Right hindlimb (tissue), 1 donor: ENCODE measurements around the gene MYOCD.

Experiments
- DNase-seq: peaks from one replicate; pipeline ENCODE4 v3.0.0-alpha.2; 2018

The MYOCD gene

GRCh38 chr17:12769981-12770380 is 104.3 kb downstream of the MYOCD start:
- DNase-seq: no peak

GRCh38 chr17:12773153-12773552 is 107.5 kb downstream of the MYOCD start:
- DNase-seq: no peak

DNA sequence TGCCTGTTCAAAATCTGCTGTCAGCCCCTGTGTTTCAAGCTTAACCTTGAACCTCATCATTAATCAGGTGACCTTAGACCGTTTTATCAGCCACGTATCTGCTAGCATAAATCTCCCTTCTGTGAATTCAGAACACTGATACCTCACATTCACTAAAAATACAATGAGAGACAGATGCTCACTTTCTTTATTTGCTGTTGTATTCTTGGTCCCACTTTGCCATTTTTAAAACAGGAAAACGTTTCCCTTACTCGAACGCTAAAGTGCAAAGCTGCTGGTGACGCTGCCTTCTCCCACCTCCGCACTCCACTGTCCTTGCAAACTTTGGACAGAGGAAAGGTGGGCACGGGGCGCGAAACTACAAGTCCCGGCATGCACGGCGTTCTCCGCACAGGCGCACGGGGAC is 123.4 kb downstream of the MYOCD start:
- no peak for DNase-seq

DNA sequence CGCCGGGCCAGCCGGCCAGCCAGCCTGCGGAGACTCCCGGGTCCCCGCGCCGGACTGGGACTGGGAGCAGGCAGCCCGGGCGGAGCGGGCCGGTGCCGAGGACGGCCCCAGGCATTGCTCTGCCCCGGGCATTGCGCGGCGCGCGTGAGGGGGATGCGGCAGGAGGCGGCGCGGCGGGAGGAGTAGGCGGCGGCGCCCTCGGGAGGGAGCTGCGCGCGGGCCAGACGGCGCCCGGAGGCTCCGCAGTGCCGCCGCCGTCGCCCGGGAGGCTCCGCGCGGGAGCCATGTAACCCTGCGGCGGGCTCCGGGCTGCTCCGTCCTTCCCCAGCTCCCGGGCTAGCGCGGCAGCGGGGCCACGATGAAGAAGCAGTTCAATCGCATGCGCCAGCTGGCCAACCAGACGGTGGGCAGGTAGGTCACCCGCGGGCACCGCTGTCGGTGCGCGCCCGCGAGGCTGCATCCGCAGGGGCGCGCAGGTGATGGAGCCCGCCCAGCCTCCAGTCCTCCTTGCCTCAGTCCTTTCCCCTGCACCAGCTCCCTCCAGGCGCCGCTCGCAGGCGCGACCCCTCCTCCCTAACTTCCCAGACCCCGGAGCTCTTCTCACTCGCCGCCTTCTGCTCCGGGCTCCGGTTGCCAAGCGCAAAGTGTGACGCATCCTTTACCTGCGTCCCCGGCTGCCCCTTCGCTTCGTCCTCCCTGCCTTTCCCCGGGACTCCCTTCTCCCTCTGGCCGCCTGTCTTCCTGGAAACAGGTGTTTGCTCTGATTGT is 124.0 kb downstream of the MYOCD start, which contains the start of gene ARHGAP44:
Gene ARHGAP44 (plus strand): TSS at position 18 of the 768 bp plus-strand sequence. CDS start 341 bp downstream, at position 359.
- DNase-seq: peak; percentile 85

DNA sequence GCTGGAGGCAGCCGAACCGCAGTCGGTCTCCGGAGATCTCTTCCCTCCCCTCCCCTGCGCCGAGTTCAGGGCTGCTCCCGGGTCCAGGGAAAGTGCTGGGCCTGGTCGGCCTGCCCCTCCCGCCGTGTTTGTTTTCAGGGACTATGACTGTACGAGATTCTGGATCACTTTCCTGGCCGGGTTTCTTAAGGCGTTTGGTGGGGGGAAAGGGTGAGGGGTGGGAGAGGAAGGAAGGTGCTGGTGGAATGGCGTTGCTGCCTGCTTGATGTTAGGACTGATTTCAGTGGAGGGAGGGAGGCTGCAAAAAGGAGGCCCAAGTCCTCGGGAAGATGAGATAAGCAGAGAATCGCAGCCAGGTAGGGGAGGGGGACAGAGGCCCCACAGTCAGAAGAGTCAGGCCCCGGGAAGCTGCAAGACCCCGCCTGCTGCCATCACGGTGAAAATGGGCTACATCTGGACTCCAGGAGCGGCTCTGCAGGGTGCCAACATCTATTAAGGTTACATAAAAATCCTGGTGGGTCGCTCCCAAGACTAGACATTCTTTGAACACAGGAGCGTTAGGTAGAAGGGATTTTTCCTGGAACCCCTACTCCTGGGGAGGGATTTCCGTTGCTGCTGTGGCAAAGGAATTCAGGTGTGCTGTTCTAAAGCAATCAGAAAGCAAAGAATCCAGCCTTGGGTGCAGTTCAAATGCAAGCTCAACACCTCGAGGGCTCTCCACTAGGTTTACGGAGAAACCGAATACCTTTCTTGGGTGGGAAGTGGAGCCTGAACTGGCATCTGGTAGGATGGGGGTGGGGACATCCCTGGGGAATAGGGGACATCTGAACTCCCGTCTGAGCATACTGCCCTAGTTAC is 124.8 kb downstream of the MYOCD start:
- no peak for DNase-seq

DNA sequence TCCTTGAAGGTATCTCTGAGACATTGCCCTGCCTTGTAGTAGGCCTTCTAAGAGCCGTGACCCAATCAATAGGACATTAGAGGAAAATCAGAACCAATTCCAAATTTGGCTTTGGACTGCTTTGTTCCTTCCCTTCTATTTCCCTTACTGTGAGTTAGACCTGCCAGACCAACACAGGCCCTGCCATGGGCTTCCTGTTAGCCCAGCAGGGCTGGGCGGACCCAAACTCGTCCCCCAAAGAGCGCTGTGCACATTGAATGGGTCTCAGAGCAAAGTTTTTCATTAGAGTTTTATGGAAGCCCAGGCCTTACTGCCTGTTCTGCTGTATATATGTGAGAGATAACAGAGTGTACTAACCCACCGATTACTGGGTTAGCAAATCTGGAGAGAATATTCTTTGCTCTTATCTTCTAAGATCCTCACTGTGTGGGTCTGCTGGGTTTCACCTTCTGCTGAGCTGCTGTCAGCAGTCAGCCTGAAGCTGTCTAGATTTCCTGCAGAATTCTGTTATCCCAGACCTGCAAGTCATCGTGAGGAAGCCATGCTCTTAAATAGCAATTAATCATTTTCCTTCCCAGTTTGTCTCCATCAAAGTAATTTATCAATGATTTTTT is 129.3 kb downstream of the MYOCD start:
- no peak for DNase-seq

DNA sequence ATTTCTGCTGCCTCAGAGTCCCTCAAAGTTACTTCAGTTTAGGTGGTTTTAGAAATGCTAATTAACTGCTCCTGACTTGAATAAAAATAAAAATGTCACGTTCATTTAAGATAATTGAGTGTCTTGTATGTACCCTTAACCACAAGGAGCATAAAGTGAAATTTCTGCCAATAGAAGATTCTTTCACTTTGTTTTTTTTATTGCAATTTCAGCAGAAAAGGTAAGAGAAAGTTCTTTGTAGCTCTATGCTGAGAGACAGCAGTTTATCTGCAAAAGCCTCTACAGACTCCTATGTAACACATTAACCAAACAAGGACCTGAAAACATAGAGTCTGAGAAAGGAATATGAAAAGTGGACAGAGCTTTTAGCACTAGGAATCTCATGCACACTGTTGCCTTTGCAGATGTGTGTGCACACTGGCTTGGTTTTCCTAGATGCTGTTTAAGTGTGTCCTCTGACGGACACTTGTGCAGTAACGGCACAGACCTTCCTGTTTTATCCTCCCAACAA is 135.2 kb downstream of the MYOCD start:
- no peak for DNase-seq

DNA sequence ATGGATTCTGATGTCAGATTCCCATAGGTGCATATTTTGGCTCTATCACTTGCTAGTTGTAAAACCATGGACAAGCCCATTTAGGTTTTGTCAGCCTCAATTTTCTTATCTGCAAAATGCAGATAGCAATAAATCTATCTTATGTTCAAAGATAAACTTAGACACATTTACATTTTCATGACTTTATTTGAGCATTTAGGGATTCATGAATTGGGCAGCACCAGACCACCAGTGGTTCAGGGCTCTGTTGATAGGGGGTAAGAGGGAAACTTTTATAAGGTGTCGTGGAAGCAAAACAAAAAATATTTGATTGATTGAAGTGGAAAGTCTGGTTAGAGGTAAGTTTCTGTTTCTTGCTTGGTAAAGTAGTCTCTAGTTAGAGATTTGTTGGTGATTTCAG is 140.9 kb downstream of the MYOCD start:
- DNase-seq: no peak

- DNase-seq: no peak
Measured at GRCh38 chr17:12808723-12809122, 143.0 kb downstream of the MYOCD start.

DNA sequence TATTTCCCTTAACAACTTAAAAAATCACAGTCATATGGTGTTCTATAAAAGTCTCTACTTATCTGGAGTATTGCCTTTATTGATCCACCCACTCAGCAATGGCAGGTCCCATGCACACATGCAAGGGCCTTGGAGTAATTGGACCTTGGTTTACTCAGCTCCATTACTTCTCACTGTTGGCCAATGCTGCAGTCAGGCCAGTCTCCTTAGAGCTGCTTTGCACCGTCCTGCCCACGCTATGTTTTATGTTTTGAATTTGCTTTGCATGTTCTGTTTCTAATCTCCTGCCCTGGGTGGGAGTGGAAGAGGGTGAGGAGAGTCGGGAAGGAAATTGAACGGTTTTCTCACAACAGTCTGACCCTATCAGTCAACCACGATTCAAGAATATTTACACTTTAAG is 147.2 kb downstream of the MYOCD start:
- DNase-seq: no peak

DNA sequence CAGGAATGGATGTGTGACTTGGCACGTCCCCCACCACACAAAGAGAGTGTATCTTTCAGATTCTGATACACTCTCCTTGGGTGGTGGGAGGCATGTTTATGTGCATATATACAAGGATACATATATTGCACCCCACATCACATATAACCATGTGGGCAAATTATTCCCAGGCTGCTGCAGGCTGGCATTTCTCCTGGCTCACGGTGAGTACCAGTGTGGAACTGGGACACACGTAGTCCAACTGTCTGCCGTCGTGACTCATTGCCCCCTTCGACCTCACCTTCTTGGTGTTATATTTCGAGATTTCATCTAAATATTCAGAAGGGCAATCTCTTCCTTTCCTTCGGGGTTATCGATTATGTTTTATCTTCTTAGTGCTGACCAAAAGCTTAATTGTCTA is 148.0 kb downstream of the MYOCD start:
- no peak for DNase-seq

DNA sequence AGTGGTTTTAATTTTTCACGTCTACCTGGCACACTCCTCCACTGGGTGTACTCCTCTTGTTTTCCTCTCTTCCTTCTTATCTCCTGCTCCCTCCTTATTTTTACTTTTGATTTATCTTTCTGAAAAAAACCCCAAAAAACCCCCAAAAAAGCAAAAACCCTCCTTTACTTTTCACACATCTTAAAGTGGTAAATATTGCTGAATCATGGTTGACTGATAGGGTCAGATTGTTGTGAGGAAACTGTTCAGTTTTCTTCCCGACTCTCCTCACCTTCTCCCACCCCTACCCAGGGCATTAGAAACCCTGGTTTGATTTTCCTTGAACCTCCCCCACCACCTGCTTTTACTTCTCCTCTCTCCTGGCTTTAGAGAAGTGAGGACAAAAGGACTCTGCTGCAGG is 149.0 kb downstream of the MYOCD start:
- no peak for DNase-seq

GRCh38 chr17:12815642-12816141 is 150.0 kb downstream of the MYOCD start:
- no peak for DNase-seq
